TTC549 (cell line): Measurements from ENCODE around the gene RNF13.
A peak's percentile ranks its signal among the peaks of the same experiment; 100 is the strongest.
"Not testable (repeated sequence)": the region's sequence is repeated elsewhere in the genome, so short reads cannot be mapped to it uniquely, and the experiment has no call there.

Experiments
- FAIRE-seq: peaks from 2 replicates; lab custom pipeline; 2012; peaks lifted over from hg19 to GRCh38; lab: Jason Lieb, UNC

RNF13 gene

GRCh38 chr3:149801639-149802038 lies 11.4 kb upstream of the RNF13 start:
- FAIRE-seq = no peak

- no peak for FAIRE-seq
Observed at GRCh38 chr3:149806171-149806778, 6.7 kb upstream of the RNF13 start.

GRCh38 chr3:149808209-149808829 lies 4.7 kb upstream of the RNF13 start:
- FAIRE-seq = peak; percentile 38

GRCh38 chr3:149809699-149810098 lies 3.3 kb upstream of the RNF13 start:
- FAIRE-seq = no peak

- no peak for FAIRE-seq
Observed at GRCh38 chr3:149810846-149811245, 2.2 kb upstream of the RNF13 start.

GRCh38 chr3:149812165-149812605 lies 830 bp upstream of the RNF13 start:
- FAIRE-seq = no peak

GRCh38 chr3:149813367-149814281 lies 609 bp downstream of the RNF13 start:
- no peak for FAIRE-seq

- no peak for FAIRE-seq
Observed at GRCh38 chr3:149815321-149815720, 2.3 kb downstream of the RNF13 start.

- no peak for FAIRE-seq
Observed at GRCh38 chr3:149815728-149816127, 2.7 kb downstream of the RNF13 start.

- FAIRE-seq = no peak
Observed at GRCh38 chr3:149816311-149816710, 3.3 kb downstream of the RNF13 start.

- no peak for FAIRE-seq
Observed at GRCh38 chr3:149816986-149817385, 4.0 kb downstream of the RNF13 start.

GRCh38 chr3:149819432-149819831 lies 6.4 kb downstream of the RNF13 start:
- no peak for FAIRE-seq

GRCh38 chr3:149820183-149820582 lies 7.2 kb downstream of the RNF13 start:
- no peak for FAIRE-seq

- FAIRE-seq = no peak
Observed at GRCh38 chr3:149826636-149827035, 13.6 kb downstream of the RNF13 start.

- no peak for FAIRE-seq
Observed at GRCh38 chr3:149828390-149828789, 15.4 kb downstream of the RNF13 start.

GRCh38 chr3:149829631-149830030 lies 16.6 kb downstream of the RNF13 start:
- not testable (repeated sequence) for FAIRE-seq

- no peak for FAIRE-seq
Observed at GRCh38 chr3:149830902-149831301, 17.9 kb downstream of the RNF13 start.

GRCh38 chr3:149831321-149831720 lies 18.3 kb downstream of the RNF13 start:
- no peak for FAIRE-seq

GRCh38 chr3:149832086-149832485 lies 19.1 kb downstream of the RNF13 start:
- no peak for FAIRE-seq

- FAIRE-seq = no peak
Observed at GRCh38 chr3:149833241-149833640, 20.2 kb downstream of the RNF13 start.

GRCh38 chr3:149838491-149838890 lies 25.5 kb downstream of the RNF13 start:
- FAIRE-seq = not testable (repeated sequence)

GRCh38 chr3:149839469-149839868 lies 26.5 kb downstream of the RNF13 start:
- FAIRE-seq = not testable (repeated sequence)

- FAIRE-seq = no peak
Observed at GRCh38 chr3:149839896-149840295, 26.9 kb downstream of the RNF13 start.
